GM18502 (cell line): ENCODE data around the gene CSPG4.
"Not testable (repeated sequence)": the region's sequence is repeated elsewhere in the genome, so short reads cannot be mapped to it uniquely, and the experiment has no call there.

Experiments used
- ATAC-seq: cut with Tn5 transposase; IDR thresholded peaks from one replicate; pipeline ENCODE4 v1.9.1; 2021; ENCODE audit warnings: mild to moderate bottlenecking; ENCODE audit not compliant: unreplicated experiment, poor library complexity

CSPG4 gene

DNA sequence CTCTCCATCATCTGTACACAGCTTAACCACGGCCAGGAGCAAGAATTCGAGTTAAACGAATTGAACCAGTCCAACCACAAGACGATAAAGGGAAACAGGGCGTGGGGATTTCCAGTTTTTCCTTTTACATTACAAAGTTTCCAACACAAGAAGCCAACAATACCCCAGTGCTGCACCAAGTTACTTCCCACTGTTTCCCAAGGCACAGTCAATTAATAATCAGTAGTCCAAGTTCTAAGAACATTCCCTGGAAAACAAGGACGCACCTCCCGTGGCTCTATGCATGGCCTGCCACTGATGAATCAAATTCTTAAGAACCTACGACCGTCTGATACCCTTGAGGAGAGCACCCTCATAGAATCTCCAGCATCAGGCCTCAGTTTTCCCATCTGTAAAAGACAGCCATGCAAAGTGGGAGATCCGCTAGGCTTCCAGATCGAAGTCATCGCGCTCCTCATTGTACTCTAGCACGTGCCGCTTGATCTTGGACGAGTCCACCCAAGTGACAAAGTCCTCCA is 73.4 kb downstream of the CSPG4 start:
- no peak for ATAC-seq

DNA sequence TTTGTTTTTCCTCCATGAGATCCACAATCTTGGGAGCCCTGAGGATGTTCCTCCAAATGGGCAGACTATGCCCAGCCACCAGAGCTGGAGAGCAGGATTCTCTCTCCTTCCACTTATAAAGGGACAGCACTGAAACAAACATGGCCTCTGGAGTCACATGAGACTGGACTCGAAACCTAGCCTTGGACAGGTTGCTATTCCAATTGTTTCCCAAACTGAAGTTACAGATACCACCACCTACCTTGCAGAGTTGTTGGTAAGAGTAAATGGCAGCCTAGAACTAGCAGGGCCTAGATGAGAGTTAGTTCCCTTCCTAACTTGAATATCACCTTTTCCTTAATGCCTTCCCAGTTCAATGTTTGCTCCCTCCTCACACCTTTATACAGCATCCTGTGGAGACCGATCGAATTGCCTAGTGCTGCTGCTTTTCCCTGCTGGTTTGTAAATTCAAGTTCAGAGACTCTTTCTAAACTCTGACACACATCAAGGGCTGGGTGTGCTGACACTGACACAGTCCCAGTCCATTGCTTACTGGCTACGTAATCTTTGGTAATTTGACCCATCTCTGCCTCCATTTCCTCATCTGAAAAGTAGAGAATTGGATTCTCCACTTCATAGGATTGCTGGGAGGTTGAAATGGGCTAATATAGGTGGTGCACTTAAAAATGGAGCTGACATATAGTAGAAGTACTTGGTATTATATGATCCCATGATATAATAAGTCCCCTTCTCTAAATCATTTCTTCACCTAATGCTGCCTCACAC is 75.2 kb downstream of the CSPG4 start:
- no peak for ATAC-seq

- no peak for ATAC-seq
Measured at GRCh38 chr15:75636026-75636425, 76.6 kb downstream of the CSPG4 start.

GRCh38 chr15:75633922-75634321 is 78.7 kb downstream of the CSPG4 start:
- ATAC-seq = not testable (repeated sequence)

- ATAC-seq = no peak
Measured at GRCh38 chr15:75631935-75632334, 80.7 kb downstream of the CSPG4 start.

DNA sequence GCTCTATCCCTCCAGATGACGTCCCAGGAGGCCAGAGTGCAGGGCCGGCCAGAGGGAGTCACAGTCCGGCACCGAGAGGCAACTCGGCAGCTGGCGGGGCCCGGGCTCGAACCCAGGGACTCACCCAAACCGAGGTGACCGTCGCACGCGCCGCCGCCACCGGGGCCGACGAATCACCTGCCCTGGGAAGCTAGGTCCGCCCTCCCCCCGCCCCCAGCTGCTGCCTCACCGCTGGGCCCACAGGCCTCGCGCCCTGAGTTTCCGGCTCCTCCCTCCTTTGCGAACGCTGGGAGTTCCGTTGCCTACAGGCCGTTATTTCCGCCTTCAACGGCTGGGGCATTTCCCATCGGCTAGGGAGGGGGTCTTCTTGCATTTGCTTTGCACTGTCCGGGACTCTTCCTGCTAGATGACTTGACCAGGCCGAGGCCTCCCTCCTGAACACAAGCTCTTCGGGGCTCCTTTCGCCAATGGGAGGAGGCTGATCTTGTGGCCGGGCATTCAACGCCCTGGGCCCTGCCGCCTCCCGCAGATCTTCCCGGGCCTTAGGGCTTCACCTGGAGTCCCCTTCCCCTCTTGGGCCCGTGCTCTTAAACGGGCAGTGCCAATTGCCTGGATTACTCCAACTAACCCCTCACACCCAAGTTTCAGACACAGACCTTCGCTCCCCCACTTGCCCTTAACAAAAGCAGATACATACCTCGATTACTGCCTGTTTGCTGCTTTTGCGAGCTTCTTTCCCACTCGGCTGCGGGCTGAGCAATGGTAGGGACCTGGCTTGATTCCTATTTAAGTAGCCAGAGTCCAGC is 86.9 kb downstream of the CSPG4 start, which contains the start of gene SNUPN:
Gene SNUPN (minus strand): TSS at position 184 of the 806 bp plus-strand sequence. CDS start 4,674 bp downstream, outside the sequence.
- ATAC-seq = peak; percentile 79
